ENCODE data around the gene CTU2. TPM values are rescaled to one million over a fixed set of nuclear protein-coding genes. Genes with fewer than 3 reads are reported as not detected.

The CTU2 gene
- polyA plus RNA-seq, 1 of the 3 experiments (the other 2 are of a cell fraction): 16.2 TPM

- H3K79me2 ChIP-seq (ENCODE audit: insufficient read depth): peaks cover 11% of the 10 kb centered on the region
- CTCF ChIA-PET: interaction anchor here (0.6 to 1.4 kb wide), 6 partner anchors 8 to 104 kb away, joined by 3 to 6 read pairs (median 4); partner anchors contain the start of gene CYBA
Measured at GRCh38 chr16:88662843-88663606, 43.3 kb upstream of the CTU2 start, which contains the start of gene MVD. MVD (minus strand) TSS chr16:88663091; CDS start chr16:88663080, 11 bp downstream.

More at GRCh38 chr16:88662843-88663606, 43.3 kb upstream of the CTU2 start, which contains the start of gene MVD:
- Histone ChIP-seq H3K9me3 (no peaks in the 10 kb centered on the region), H3F3A (replicated peaks; ENCODE audit: insufficient read depth) (peaks cover 4% of the 10 kb centered on the region), H3K36me3 (replicated peaks in 1 of 2; ENCODE audit: control insufficient read depth in 1 of 2, insufficient read depth in 2 of 2, low read length in 1 of 2) (no peaks in the 10 kb centered on the region), H3K4me2 (peak within 1 kb of the TSS; percentile 99), H2AFZ (ENCODE audit: low read depth) (peak within 1 kb of the TSS; percentile 98), H3K4me3 (ENCODE audit: low read depth in 2 of 2, low read length in 1 of 2) (peak within 1 kb of the TSS; percentile 82 to 92), H3K27ac (ENCODE audit: low read depth in 2 of 2, low read length in 1 of 2) (peak within 1 kb of the TSS in 1 of 2 experiments; percentile 74; a peak in 1 of 4 replicates), H3K4me1 (ENCODE audit: control insufficient read depth in 1 of 2, insufficient read depth in 2 of 2, low read depth in 1 of 2, low read length in 1 of 2) (peaks cover 0 to 5% of the 10 kb centered on the region in 2 experiments; a peak in 1 of 4 replicates), H3K9ac (peak within 1 kb of the TSS; percentile 82), H4K20me1 (ENCODE audit: insufficient read depth) (no peaks in the 10 kb centered on the region), H3K27me3 (ENCODE audit: insufficient read depth) (no peaks in the 10 kb centered on the region), H3K9me2 (no peaks in the 10 kb centered on the region)
- under 1% methylated on average over 27 of the region's 88 CpGs for WGBS (ENCODE audit: low lambda C conversion rate)
- peak; percentile 100 for DNase-seq
- no peak for TF ChIP-seq JUND (IDR thresholded peaks at IDR 0.05)
- TF ChIP-seq, protein P1, sequence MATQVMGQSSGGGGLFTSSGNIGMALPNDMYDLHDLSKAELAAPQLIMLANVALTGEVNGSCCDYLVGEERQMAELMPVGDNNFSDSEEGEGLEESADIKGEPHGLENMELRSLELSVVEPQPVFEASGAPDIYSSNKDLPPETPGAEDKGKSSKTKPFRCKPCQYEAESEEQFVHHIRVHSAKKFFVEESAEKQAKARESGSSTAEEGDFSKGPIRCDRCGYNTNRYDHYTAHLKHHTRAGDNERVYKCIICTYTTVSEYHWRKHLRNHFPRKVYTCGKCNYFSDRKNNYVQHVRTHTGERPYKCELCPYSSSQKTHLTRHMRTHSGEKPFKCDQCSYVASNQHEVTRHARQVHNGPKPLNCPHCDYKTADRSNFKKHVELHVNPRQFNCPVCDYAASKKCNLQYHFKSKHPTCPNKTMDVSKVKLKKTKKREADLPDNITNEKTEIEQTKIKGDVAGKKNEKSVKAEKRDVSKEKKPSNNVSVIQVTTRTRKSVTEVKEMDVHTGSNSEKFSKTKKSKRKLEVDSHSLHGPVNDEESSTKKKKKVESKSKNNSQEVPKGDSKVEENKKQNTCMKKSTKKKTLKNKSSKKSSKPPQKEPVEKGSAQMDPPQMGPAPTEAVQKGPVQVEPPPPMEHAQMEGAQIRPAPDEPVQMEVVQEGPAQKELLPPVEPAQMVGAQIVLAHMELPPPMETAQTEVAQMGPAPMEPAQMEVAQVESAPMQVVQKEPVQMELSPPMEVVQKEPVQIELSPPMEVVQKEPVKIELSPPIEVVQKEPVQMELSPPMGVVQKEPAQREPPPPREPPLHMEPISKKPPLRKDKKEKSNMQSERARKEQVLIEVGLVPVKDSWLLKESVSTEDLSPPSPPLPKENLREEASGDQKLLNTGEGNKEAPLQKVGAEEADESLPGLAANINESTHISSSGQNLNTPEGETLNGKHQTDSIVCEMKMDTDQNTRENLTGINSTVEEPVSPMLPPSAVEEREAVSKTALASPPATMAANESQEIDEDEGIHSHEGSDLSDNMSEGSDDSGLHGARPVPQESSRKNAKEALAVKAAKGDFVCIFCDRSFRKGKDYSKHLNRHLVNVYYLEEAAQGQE (IDR thresholded peaks at IDR 0.05; ENCODE audit: low read depth, low read length): 0 out of 2 replicates have a peak, but pooled peaks have one; percentile 24
- peak; percentile 73 for TF ChIP-seq POLR2AphosphoS5 (IDR thresholded peaks at IDR 0.05; ENCODE audit: low read depth, low read length)
- TF ChIP-seq RCOR1 (IDR thresholded peaks at IDR 0.05; ENCODE audit: low read length): no peak
- TF ChIP-seq SMC3 (IDR thresholded peaks at IDR 0.05; ENCODE audit: low read depth, low read length): no peak
- peak; percentile 89 for TF ChIP-seq CHD2 (IDR thresholded peaks at IDR 0.05; ENCODE audit: low read length, partially characterized antibody)
- no peak for TF ChIP-seq RXRA (IDR thresholded peaks at IDR 0.05; ENCODE audit: borderline replicate concordance, low read depth)
- TF ChIP-seq TAF1 (IDR thresholded peaks at IDR 0.05; ENCODE audit: borderline replicate concordance, low read depth, low read length): peak; percentile 57
- TF ChIP-seq, protein P2, sequence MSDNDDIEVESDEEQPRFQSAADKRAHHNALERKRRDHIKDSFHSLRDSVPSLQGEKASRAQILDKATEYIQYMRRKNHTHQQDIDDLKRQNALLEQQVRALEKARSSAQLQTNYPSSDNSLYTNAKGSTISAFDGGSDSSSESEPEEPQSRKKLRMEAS (IDR thresholded peaks at IDR 0.05; ENCODE audit: low read depth): peak; percentile 60
- TF ChIP-seq MXI1 (IDR thresholded peaks at IDR 0.05; ENCODE audit: low read depth, low read length): peak; percentile 64; the same call in 1 of the 2 replicates
- TF ChIP-seq FOXJ3 (CRISPR knock-in tag; IDR thresholded peaks at IDR 0.05): no peak
- TF ChIP-seq, protein P3, sequence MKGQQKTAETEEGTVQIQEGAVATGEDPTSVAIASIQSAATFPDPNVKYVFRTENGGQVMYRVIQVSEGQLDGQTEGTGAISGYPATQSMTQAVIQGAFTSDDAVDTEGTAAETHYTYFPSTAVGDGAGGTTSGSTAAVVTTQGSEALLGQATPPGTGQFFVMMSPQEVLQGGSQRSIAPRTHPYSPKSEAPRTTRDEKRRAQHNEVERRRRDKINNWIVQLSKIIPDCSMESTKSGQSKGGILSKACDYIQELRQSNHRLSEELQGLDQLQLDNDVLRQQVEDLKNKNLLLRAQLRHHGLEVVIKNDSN (IDR thresholded peaks at IDR 0.05; ENCODE audit: borderline replicate concordance, low read depth): no peak
- peak; percentile 81 for TF ChIP-seq IRF3 (IDR thresholded peaks at IDR 0.05; ENCODE audit: low read depth, low read length)
- TF ChIP-seq FOSL2 (IDR thresholded peaks at IDR 0.05; ENCODE audit: borderline replicate concordance, low read depth): no peak
- no peak for TF ChIP-seq YY1 (IDR thresholded peaks at IDR 0.05; ENCODE audit: low read depth)
- TF ChIP-seq ELF1 (IDR thresholded peaks at IDR 0.05): peak; percentile 84
- peak; percentile 76 for TF ChIP-seq NRF1 (IDR thresholded peaks at IDR 0.05; ENCODE audit: low read depth, low read length)
- no peak for TF ChIP-seq NFIC (IDR thresholded peaks at IDR 0.05; ENCODE audit: borderline replicate concordance)
- TF ChIP-seq EP300 (IDR thresholded peaks at IDR 0.05; ENCODE audit: borderline replicate concordance in 1 of 2, low read depth in 1 of 2, low read length in 1 of 2): no peak
- no peak for TF ChIP-seq EZH2phosphoT487 (IDR thresholded peaks at IDR 0.05; ENCODE audit: borderline replicate concordance, low read depth)
- TF ChIP-seq RFX5 (IDR thresholded peaks at IDR 0.05; ENCODE audit: low read length): peak; percentile 90
- POLR2A ChIA-PET: interaction anchor here (0.6 to 1.0 kb wide), 2 partner anchors 34 to 198 kb away, joined by 3 read pairs; no protein-coding TSS in a partner anchor
